GM18858 (cell line): ENCODE data around the gene ZNF407.

Experiments used
- ATAC-seq: cut with Tn5 transposase; IDR thresholded peaks from one replicate; pipeline ENCODE4 v1.9.1; 2021; ENCODE audit not compliant: unreplicated experiment

Gene ZNF407

DNA sequence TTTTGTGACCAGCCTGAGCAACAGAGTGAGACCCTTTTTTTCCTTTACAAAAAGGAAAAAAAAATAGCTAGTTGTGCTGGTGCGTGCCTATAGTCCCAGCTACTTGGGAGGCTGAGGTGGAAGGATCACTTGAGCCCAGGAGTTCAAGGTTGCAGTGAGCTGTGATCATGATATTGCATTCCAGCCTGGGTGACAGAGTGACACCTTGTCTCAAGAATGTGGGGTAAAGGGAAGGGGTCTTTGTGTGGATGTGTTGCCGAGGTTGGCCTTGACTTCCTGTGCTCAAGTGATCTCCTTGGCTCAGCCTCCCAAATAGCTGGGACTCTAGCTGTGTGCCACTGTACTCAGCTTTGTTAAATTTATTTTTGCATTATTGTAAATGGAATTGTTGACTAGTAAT, 120.6 kb downstream of the ZNF407 start:
- no peak for ATAC-seq

DNA sequence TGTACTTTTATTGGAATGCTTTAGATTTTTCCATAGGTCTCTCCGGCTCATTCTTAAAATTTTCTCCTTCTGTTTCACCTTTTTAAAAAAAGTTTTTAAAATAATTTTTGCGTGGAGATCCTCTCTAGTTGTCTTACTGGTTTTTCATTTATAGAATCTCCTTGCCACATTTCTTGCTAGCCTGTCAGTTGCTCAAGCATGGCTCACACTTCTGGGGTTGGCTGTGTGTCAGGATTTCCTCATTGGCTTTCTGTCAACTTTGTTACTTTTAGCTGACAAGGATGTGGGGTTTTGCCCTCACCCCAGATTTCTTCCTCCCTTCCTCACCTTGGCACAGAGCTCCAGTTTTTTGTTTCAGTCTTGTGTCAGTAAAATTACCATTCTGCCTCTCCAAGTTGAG, 124.6 kb downstream of the ZNF407 start:
- ATAC-seq: no peak

DNA sequence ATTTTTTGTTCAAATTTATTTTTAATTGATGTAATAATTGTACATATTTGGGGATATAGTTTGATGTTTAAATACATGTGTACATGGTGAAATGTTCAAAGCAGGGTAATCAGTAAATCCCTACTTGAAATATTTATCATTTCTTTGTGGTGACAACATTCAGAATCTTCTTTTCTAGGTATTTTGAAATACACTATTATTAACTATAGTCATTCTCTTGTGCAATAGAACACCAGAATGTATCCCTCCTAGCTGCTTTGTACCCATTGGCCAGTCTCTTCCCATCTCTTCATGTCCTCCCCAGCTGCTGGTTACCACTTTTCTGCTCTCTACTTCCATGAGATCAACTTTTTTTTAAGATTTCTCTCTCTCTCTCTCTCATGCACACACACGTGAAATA, 126.5 kb downstream of the ZNF407 start:
- no peak for ATAC-seq

DNA sequence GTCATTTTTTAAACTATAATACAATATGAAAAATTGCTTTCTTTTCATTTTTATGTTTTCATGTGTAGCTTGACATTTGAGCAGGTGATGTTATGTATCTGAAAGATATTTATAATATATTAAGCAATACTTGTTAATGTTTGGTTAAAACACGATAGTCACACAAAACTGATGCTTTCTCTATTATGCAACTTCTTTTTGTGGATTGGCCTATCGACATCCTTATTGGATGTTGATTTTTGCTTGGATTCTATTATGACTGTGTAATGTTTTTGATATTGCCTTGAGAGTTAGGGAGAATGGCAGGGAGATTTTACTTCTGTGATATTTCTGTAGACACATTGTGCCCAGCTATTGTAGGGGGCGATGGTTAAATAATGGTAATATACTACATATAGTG, 128.0 kb downstream of the ZNF407 start:
- ATAC-seq: no peak

DNA sequence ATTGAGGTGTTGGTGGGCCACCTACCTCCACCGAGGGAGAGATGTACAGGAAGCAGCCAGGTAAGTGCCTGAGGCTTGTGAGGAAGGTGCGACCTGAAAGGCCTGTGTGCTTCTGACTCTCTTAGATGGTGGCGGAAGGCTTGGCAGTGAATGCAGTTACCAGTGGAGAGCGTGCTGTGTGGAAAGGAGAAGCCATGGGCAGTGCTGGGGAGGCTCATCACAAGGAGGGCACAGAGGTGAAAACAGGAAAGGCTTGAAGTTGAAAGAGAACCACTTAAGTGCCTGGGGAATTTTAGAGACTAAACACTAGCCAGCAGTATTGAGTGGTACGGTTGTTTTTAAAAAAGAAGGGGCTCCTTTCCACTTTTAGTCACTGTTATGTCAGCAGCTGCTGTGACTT, 130.9 kb downstream of the ZNF407 start:
- no peak for ATAC-seq

DNA sequence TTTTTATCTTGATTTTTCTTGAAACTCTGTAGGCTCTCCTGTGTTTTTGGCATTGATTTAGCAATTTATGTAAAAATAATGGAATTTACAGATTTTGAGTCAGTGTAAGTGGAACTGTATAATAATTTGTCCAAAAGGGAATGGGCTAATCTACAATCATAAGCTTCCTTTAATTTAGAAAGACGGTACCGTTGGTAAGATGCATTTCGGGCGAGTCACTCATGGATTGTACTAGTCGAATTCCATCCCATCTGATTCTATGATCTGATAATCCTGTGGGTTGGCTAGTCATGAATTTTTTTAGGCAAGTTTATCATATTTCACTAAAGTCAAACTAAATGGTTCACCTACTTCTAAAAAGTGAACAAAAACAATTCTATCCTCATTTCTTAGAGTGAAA, 133.4 kb downstream of the ZNF407 start:
- no peak for ATAC-seq

DNA sequence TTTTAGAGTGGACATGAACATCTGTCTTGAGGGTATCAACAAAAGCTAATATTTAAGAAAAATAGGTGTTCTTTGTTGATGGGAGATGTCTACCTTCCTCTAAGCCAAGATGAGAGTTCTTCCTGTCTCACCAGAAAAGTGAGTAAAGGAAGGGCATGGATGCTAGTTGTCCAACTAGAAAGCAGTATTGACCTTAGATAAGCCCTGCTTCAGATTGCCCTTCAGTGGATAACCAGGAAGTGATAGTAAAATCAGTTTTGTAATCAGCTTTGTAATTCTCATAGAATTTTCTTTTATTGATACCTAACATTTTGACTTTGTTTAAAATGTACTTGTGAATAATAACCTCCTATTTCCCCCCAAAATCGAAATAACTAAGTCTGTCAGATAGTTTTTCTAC, 134.7 kb downstream of the ZNF407 start:
- ATAC-seq: no peak

DNA sequence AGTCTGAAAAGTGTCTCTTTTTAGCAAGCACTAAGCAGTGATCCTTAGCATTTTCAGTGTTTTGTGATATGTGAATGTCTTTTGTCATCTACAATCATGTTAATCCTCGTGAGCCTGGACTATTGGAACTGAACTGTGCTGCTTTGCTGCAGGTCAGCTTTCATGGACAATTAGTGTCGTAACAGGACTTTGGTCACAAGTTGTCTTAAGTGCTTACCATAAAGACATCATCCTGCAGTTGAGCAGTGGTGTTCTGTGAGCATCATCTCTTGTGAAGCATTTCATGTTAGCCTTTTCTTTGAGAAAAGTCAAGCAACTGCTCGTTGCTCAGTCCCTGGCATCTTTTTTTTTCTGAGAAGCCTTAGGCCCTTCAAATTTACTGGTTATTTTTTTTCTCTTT, 135.9 kb downstream of the ZNF407 start:
- no peak for ATAC-seq

DNA sequence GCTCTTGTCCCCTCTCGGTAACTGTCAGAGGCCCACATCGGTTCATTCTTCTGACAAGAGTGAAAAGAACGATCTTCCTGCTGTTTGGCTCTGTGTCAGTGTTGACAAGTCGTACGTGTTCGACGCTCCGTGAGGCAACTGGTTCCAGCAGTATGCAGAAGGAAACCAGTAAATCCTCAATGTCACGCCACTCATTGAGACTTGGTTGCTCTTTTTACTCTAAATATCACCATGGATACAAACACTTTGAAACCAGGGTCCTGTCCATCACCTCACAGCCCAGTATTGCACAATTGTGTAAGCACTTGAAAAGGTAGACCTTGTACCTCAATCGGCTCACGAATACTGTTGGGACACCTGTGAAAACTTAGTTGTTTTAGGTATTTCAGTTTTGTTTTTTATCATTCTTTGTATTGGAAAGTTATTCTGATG, 136.4 kb downstream of the ZNF407 start:
- ATAC-seq: no peak

DNA sequence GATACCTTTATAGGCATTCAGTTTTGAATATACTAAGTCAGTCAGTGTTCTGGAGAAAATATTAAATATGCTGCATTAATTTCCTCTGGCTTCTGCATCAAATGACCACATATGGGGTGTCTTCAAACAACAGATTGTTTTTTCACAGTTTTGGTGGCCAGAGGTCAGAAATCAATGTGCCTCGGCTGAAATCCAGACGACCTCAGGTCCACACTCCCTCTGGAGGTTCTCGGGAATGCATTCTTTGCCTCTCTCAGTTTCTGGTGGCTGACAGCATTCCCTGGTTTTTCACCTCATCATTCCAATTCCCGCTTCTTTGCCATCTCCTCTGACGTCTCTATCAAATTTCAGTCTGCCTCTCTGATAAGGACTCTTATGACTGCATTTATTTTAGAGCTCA, 142.3 kb downstream of the ZNF407 start:
- ATAC-seq: no peak

DNA sequence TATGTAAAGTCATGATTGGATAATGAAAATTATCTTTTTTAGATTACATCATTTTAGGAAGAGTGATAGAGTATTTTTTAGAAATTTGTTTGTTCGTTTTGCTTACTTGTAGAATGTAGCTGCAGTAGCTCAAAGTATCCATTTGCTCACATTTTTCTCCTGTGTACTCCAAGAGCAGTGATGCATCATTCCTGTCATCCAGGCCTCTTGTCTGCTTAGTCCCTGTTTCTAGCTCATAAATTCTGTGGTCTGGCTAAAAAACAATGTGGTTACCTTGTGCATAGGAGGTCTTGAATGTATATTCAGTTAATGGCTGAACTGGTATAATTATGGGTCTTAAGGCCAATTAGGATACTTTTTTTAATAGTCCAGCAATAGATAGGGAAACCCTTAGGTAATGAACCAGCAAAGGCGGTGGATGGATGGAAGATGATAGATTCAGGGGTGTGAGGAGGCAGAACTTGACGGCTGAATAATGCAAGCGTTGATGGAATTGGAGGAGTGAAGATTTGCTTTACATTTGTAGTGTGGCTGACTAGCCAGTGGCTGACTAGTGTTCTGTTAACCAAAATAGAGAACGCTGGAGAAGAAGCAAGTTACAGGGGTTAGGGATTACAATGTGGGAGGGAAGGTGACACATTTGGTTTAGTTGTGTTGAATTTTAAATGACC, 145.0 kb downstream of the ZNF407 start:
- no peak for ATAC-seq

DNA sequence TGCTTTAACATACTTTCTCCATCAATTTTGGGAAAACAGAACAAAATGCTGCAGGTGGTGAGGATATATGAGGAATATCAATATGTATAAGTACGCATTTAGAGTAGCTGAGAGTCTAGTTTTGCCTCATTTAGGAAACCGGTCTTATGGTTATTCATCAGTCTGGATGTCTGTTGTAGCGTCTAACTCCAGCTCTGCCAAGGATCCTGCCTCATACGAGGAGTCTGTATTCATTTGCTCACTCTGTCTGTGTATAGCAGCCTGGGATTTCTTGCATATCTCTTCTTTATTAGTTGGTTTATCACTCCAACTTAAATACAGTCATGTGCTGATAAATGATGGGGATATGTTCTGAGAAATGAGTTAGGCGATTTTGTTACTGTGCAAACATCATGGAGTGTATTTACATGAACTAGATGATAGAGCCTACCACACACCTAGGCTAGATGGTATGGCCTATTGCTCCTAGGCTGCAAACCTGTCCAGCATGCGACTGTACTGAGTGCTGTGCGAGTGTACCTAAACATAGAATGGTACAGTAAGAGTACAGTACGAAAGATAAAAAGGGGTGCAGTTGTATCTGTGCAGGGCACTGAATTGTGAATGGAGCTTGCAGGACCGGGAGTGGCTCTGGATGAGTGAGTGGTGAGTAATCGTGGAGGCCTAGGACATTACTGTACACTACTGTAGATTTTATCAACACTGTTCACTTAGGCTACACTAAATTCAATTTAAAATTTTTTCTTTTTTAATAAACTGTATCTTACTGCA, 148.1 kb downstream of the ZNF407 start:
- ATAC-seq: no peak

DNA sequence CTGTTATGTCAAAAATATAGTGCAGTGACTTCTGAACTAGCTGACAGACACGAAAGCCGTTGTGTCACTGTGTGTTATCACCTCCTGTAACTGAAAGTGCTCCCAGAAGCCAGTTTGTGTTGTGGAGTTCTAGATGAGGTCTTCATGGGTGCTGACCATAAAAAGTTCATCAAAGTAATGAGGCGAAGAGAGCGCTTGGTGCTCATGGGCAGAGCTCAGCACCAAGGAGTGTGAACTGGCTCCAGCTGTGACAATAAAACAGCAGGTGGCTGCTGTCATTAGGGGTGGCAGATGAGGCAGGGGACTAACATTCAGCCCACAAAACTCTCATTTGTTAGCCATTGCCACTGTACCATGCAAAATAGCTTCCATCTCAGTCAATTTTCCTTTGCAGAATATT, 151.1 kb downstream of the ZNF407 start:
- ATAC-seq: no peak

DNA sequence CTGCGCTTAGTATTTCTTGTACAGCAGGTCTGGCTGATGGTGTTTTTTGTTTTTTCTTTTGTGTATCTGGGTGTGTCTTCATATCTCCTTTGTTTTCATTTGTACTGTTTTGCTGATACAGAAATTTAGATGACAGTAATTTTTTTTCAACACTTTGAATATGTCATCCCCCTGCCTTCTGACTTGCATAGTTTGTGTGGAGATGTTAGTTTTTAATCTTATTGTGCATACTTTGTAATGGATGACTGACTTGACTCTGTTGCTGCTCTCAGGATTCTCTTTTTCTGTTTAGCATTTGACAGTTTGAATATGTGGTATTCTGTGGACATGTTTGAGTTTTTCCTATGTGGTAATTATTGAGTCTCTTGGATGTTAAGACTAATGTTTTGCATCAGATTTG, 161.3 kb downstream of the ZNF407 start:
- no peak for ATAC-seq

DNA sequence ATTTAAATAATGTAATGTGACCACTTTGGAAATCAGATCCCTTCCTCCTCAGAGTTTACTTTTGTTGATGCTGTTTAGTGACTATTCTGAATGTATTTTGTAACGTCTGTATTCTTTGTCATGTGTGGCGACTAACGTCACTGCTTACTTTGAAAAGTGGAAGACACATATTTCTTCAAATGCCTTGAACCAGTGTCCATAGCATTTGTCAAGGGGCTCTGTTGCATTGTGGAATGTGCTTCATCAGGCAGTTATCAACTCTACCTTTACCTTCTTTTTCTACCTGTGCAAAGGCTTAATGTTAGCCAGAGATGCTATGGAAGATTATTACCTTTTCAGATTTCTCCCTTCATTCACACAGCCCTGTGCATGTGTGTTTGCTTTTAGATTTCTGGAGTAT, 162.4 kb downstream of the ZNF407 start:
- no peak for ATAC-seq

DNA sequence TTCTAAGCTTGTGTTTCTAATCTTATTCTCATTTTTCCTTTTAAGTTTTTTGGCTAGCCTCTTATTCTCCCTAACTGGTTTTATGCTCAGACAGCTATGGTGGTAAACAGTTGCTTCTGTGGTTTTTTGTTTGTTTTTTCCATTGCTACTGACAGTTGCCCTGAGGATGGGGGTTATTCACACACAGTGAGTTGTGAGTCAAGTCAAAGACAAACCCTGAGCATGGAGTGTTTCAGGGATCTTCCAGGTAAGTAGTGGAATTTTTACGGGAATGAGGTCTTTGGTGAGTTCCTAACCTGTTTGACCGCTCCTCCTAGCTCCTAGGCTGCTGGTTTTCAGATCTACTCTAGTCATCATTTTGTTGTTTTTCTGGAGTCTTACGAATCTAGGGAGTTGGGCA, 162.8 kb downstream of the ZNF407 start:
- no peak for ATAC-seq

DNA sequence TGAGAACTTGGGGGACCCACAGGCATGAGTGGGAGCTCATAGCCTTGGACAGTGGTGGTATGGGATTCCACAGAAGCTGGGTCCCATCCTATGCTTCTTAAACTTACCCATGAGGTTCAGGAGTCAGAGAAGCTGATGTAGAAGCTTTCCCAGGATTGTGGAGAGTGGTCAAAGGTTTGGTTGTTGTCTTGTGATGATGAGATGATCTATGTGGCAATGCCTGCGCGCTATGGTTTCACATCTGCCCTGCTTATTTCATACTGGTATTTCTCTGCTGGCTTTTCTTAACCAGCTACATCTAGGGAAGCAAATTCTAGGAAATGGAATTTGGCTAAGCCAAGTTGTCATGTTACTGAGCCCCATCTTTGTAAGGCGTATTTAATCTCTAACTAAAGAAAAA, 168.6 kb downstream of the ZNF407 start:
- ATAC-seq: no peak

DNA sequence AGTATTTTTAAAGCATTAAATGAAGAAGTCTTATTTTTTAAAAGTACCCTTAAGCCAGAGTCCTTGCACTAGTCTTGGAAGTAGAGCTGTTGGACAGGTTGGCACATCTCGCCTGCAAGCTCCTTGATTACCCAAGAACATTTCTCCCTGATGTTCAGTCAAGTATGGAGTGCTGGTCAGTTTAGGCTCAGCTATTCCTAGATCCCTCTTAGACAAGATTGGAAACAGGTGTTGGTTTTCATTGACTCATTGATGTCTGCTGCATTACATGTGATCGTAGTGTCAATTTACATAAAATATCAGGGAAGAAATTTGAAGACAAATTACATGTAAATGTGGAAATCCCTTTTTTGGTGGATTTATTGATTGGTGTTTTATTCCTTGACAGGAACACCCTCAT, 170.4 kb downstream of the ZNF407 start:
- ATAC-seq: no peak

DNA sequence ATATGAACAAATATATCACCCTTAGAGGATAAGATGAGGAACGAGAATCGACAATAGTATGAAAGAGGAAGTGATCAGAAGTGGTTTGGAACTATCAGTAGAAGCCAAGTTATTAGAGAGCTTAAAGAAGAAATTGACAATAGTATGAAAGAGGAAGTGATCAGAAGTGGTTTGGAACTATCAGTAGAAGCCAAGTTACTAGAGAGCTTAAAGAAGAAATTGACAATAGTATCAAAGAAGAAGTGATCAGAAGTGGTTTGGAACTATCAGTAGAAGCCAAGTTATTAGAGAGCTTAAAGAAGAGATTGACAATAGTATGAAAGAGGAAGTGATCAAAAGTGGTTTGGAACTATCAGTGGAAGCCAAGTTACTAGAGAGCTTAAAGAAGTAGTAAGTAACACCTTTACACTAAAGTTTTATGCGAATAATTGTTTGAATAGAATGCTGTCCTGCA, 175.5 kb downstream of the ZNF407 start:
- peak; percentile 73 for ATAC-seq

DNA sequence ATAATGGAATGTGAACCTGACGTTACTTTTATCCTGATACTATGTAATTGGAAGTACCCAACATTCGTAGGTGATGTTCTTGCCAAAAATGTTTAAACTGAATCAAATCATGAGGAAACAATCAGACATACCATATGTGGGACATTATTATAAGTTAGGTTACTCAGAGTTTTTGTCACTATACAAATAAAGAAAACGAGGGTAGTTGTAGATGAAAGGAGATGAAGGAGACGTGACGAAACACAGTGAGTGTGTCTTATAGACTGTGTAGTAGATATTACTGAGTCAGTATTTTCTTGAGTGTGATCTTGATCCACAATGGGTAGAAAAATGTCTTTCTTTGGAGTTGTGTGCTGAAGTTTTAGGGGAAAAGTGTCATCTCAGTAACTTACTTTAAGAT, 176.8 kb downstream of the ZNF407 start:
- no peak for ATAC-seq

DNA sequence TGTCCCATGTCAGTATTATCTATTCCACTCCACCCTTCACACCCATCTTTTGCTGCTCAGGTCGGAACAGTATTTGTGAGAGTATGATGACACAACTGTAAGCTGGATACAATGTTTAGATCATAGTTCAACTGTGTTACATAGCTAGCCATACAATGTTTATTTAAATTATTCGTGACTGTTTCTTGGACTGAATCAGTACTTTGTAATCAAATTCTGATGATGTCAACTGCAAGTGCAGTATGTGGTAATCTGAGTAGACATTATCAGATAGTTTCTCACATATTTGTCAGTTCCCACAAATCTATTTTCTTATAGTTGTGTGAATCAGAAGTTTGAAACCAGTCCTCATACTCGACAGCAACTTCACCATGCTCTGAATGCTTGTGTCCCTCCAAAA, 177.6 kb downstream of the ZNF407 start:
- ATAC-seq: no peak

DNA sequence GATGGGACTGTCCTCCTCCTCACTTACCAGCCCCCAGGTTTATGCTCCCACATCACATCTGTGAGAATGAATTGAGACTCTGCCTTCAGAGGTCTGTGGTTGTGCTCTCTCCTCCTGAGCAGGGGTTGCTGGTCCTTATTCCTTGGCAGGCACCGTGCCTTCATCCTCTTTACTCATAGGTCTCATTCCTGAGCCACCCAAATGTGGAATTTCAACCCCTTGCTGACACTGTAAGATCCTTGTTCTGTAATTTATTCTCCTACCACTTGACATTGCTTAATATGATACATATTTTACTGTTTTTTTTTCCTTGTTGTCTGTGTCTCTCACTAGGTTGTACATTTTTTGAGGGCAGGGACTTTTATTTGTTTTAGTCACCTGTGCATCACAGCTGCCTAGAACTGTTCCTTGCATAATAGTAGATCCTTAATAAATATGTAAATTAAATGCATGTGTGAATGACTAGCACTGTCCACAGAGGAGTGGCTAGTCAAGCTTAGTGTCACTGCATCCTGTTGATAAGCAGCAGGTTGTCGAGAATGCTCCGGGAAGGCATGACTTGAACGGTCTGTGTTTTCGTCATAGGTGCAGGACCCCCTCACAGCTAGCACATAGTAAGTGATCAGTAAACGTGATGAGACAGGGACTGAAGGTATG, 180.6 kb downstream of the ZNF407 start:
- no peak for ATAC-seq
